ENCODE results near the gene UMODL1. TPM values are rescaled to one million over a fixed set of nuclear protein-coding genes. Genes with fewer than 3 reads are reported as not detected.
A peak's percentile ranks its signal among the peaks of the same experiment; 100 is the strongest.
"Not testable (repeated sequence)": the region's sequence is repeated elsewhere in the genome, so short reads cannot be mapped to it uniquely, and the experiment has no call there.

Gene UMODL1
- total RNA-seq, 1 experiment from 2014 or later, result 2.3 TPM

DNA sequence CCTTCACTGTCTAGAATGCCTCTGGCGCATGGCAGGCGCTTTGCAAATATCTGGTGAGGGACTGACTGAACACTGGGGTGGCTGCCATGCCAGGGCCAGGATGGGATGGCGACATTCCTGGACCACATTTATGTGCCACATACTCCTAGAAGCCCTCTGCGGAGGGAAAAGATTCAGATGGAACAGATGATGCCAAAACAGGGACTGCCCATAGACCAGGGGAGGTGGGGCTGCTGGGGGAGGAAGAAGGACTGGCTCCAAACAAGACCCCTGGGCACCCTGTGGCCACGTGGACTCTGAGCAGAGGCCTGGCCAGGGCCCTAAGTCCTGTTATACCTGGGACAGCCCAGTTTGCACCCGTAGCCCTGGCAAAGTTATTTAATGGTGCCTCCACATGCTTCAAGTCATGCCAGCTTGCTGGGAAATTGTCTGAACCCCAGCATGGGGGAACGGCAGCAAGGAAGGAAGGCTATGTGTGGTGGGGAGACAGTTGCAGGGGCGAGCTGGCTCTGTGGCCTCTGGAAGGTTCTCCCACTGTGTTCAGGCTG, 44.1 kb downstream of the UMODL1 start:
- no peaks in the 10 kb centered on the region for H3K9me2 ChIP-seq (replicated peaks; ENCODE audit: insufficient read depth, low read length)
- DNase-seq, result no peak
- H3K36me3 ChIP-seq (ENCODE audit: insufficient read depth, low read length), result no peaks in the 10 kb centered on the region
- peaks cover 58% of the 10 kb centered on the region for H3K4me1 ChIP-seq (ENCODE audit: low read length)
- H3K79me2 ChIP-seq (ENCODE audit: low read length), result no peaks in the 10 kb centered on the region
- H3K4me3 ChIP-seq (ENCODE audit: low read length), result no peak overlapping the region
- no peaks in the 10 kb centered on the region; the same call in 1 of the 2 replicates for H4K20me1 ChIP-seq (ENCODE audit: insufficient read depth, low read depth, low read length)
- H3K27ac ChIP-seq (ENCODE audit: low read length), result no peak overlapping the region
- no peak overlapping the region for H3K9ac ChIP-seq (ENCODE audit: low read length)
- no peak overlapping the region for H3K4me2 ChIP-seq (ENCODE audit: low read depth, low read length, poor library complexity, severe bottlenecking)
- H3K27me3 ChIP-seq (ENCODE audit: low read length), result no peaks in the 10 kb centered on the region; the same call in 1 of the 2 replicates
- no peaks in the 10 kb centered on the region for H3K9me3 ChIP-seq (ENCODE audit: low read length)
- no peak overlapping the region for H2AFZ ChIP-seq (ENCODE audit: low read length)

DNA sequence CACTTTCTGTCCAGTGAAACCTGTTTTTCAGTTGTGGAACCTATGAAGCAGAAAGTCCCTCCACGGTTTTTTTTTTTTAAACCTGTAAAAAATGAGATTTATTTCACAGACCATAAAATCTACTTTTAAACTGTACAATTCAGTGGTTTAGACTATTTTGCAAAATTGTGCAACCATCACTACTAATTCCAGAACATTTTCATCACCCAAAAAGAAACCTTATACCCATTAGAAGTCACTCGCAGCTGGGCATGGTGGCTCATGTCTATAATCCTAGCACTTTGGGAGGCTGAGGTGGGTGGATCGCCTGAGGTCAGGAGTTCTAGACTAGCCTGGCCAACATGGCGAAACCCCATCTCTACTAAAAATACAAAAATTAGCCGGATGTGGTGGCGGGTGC, 45.4 kb downstream of the UMODL1 start:
- not testable (repeated sequence) for H4K20me1 ChIP-seq (ENCODE audit: insufficient read depth, low read depth, low read length); H3K36me3 ChIP-seq (ENCODE audit: insufficient read depth, low read length); H3K9me2 ChIP-seq (replicated peaks; ENCODE audit: insufficient read depth, low read length); H3K4me3 ChIP-seq (ENCODE audit: low read length); H3K27ac ChIP-seq (ENCODE audit: low read length); H3K9me3 ChIP-seq (ENCODE audit: low read length); H2AFZ ChIP-seq (ENCODE audit: low read length); H3K27me3 ChIP-seq (ENCODE audit: low read length); H3K79me2 ChIP-seq (ENCODE audit: low read length); H3K4me2 ChIP-seq (ENCODE audit: low read depth, low read length, poor library complexity, severe bottlenecking); H3K9ac ChIP-seq (ENCODE audit: low read length); DNase-seq
- H3K4me1 ChIP-seq (ENCODE audit: low read length), result peaks cover 72% of the 10 kb centered on the region

DNA sequence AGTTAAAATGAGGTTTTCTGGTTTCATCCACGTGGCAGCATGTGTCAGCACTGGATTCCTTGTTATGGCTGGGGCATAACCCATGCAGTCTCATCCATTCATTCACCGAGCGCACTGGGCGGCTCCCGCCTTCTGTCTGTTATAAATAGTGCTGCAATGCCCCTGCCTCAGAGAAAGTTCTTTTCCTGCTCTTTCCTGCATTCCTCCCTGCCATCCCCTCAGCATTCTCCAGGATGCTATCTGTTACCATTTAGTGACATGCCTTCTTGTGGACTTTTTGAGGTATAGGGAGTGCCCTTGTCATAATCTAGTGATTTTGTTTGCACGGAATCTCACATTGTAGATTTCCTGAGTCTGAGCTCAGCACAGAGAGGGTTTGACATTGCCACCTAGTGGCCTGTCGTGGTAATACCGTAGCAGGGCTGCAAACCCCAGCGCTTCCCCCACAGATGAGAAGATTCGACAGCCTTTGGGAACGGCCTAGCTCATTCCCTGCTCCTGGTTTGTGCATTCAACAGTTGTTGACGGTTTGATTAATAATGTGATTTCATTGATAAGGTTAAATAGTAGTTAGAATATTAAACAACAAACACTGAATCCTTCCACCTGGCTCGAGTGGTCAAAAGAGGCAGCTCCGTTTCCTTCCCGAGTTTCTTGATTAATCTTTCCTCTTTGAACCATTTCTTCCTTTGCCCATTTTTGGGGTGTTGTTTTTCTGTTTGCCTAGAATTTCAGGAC, 46.3 kb downstream of the UMODL1 start:
- Histone ChIP-seq H3K27ac (ENCODE audit: low read length) (no peak overlapping the region), H3K4me1 (ENCODE audit: low read length) (peaks cover 80% of the 10 kb centered on the region), H3K9ac (ENCODE audit: low read length) (no peak overlapping the region), H3K9me3 (ENCODE audit: low read length) (no peaks in the 10 kb centered on the region), H3K36me3 (ENCODE audit: insufficient read depth, low read length) (no peaks in the 10 kb centered on the region), H3K27me3 (ENCODE audit: low read length) (no peaks in the 10 kb centered on the region; the same call in 1 of the 2 replicates), H3K4me3 (ENCODE audit: low read length) (no peak overlapping the region), H3K4me2 (ENCODE audit: low read depth, low read length, poor library complexity, severe bottlenecking) (peak overlapping the region; percentile 28), H4K20me1 (ENCODE audit: insufficient read depth, low read depth, low read length) (no peaks in the 10 kb centered on the region; the same call in 1 of the 2 replicates), H2AFZ (ENCODE audit: low read length) (no peak overlapping the region), H3K9me2 (replicated peaks; ENCODE audit: insufficient read depth, low read length) (no peaks in the 10 kb centered on the region), H3K79me2 (ENCODE audit: low read length) (no peaks in the 10 kb centered on the region)
- peak; percentile 88 for DNase-seq

DNA sequence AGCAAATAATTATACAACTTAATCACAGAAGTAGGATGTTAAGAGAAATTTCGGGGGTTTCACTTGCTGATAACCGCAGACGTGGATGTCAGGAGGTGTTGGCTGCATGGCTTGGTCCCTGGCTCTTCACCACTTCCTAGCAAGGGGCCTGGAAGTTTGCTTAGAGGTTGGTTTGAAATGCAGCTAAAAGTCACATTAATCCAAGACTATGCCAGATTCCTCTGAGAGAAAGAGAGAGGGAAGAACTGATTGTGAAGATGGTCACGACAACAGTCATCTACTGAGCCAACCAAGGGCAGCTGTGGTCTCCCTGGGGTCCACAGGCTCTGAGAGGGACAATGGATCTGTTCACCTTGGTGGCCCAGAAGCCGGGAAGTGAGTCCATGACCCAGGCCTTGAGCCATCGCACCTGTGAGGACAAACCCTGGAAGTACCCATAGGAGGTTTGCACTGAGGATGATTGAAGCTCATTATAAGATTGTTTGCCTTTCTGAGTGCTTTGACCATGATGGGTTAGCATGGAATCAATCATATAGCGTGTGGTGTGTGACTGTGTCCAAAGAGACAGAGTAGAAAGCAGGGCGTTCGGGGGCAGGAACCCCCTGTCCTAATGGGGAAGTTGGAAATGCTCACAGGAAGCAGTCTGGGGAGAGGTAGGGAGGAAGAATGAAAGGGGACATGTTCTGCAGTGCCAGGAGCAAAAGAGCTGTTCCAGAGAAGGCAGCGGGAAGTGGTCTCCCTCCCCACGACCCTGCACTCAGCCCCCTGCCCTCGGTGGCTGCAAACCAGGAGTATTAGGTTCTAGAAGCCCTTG, 47.1 kb downstream of the UMODL1 start:
- Histone ChIP-seq H3K36me3 (ENCODE audit: insufficient read depth, low read length) (no peaks in the 10 kb centered on the region), H3K79me2 (ENCODE audit: low read length) (no peaks in the 10 kb centered on the region), H2AFZ (ENCODE audit: low read length) (peak overlapping the region; percentile 27; the same call in 1 of the 2 replicates), H3K9me2 (replicated peaks; ENCODE audit: insufficient read depth, low read length) (no peaks in the 10 kb centered on the region), H3K4me3 (ENCODE audit: low read length) (no peak overlapping the region), H3K4me2 (ENCODE audit: low read depth, low read length, poor library complexity, severe bottlenecking) (peak overlapping the region; percentile 74), H3K27ac (ENCODE audit: low read length) (no peak overlapping the region), H3K4me1 (ENCODE audit: low read length) (peaks cover 78% of the 10 kb centered on the region), H4K20me1 (ENCODE audit: insufficient read depth, low read depth, low read length) (no peaks in the 10 kb centered on the region; the same call in 1 of the 2 replicates), H3K9ac (ENCODE audit: low read length) (peak overlapping the region; percentile 19; the same call in 1 of the 2 replicates), H3K9me3 (ENCODE audit: low read length) (no peaks in the 10 kb centered on the region), H3K27me3 (ENCODE audit: low read length) (no peaks in the 10 kb centered on the region)
- no peak for DNase-seq

DNA sequence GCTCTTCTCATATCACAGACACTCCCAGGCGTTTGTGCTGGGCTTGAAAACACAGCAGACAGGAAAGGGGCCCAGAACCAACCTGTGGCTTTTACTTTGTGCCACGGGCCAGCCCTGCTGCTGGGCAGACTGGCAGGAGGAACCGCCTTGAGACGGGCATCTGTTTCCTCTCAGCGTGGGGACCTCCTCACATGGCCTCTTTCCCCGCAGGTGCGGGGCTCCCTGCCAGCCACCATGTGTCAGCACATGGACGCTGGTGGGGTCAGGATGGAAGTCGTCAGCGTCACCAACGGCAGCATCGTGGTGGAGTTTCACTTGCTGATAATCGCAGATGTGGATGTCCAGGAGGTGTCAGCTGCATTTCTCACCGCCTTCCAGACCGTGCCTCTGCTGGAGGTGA, 47.8 kb downstream of the UMODL1 start:
- no peaks in the 10 kb centered on the region for H3K9me3 ChIP-seq (ENCODE audit: low read length)
- DNase-seq, result peak; percentile 47
- peaks cover 71% of the 10 kb centered on the region for H3K4me1 ChIP-seq (ENCODE audit: low read length)
- peak overlapping the region; percentile 19; the same call in 1 of the 2 replicates for H3K9ac ChIP-seq (ENCODE audit: low read length)
- H3K27ac ChIP-seq (ENCODE audit: low read length), result no peak overlapping the region
- H3K36me3 ChIP-seq (ENCODE audit: insufficient read depth, low read length), result no peaks in the 10 kb centered on the region
- H4K20me1 ChIP-seq (ENCODE audit: insufficient read depth, low read depth, low read length), result no peaks in the 10 kb centered on the region; the same call in 1 of the 2 replicates
- H3K4me2 ChIP-seq (ENCODE audit: low read depth, low read length, poor library complexity, severe bottlenecking), result peak overlapping the region; percentile 74
- H2AFZ ChIP-seq (ENCODE audit: low read length), result peak overlapping the region; percentile 27; the same call in 1 of the 2 replicates
- H3K9me2 ChIP-seq (replicated peaks; ENCODE audit: insufficient read depth, low read length), result no peaks in the 10 kb centered on the region
- H3K27me3 ChIP-seq (ENCODE audit: low read length), result no peaks in the 10 kb centered on the region
- peak overlapping the region; percentile 37; the same call in 1 of the 2 replicates for H3K4me3 ChIP-seq (ENCODE audit: low read length)
- no peaks in the 10 kb centered on the region for H3K79me2 ChIP-seq (ENCODE audit: low read length)

DNA sequence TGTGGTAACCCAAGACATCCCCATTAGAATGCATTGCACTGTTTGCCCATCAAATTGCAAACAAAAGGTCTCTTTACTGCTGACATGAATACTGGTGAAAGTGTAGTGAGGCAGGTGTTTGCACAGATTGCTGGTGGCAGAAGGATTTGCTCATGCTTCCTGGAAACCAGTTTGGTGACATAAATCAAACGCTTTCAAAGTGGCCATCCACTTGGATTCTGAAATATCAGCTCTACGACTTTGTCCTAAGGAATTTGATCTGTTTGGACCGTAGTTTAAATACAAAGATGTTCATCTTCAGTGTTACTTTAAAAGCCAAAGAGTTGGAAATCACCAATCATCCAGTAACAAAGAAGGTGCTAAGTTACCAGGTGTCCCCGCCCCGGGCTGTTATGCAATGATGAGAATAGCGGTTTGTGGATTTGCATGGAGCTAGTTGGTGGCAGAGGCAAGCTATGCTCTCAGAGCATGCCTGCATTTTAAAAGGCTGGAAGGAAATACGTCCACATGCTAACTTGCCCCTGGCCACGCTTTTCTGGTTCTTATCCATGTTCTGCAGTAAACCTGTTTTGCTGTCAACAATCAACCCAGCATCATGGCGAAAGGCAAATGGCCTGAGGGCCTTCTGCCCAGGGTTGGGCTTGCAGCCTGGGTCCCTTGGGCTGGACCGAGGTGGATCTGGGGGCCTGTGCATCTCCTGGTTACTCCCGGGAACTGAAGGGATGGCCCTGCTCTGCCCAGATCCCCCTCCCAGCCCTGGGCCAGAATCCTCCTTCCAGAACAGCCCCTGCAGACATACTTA, 49.2 kb downstream of the UMODL1 start:
- Histone ChIP-seq H3K36me3 (ENCODE audit: insufficient read depth, low read length) (no peaks in the 10 kb centered on the region), H2AFZ (ENCODE audit: low read length) (peak overlapping the region; percentile 40; the same call in 1 of the 2 replicates), H3K4me2 (ENCODE audit: low read depth, low read length, poor library complexity, severe bottlenecking) (peak overlapping the region; percentile 74), H3K4me3 (ENCODE audit: low read length) (peak overlapping the region; percentile 56), H3K9ac (ENCODE audit: low read length) (peak overlapping the region; percentile 61), H4K20me1 (ENCODE audit: insufficient read depth, low read depth, low read length) (no peaks in the 10 kb centered on the region; the same call in 1 of the 2 replicates), H3K9me3 (ENCODE audit: low read length) (no peaks in the 10 kb centered on the region), H3K9me2 (replicated peaks; ENCODE audit: insufficient read depth, low read length) (no peaks in the 10 kb centered on the region), H3K27me3 (ENCODE audit: low read length) (no peaks in the 10 kb centered on the region), H3K79me2 (ENCODE audit: low read length) (no peaks in the 10 kb centered on the region), H3K27ac (ENCODE audit: low read length) (peak overlapping the region; percentile 84), H3K4me1 (ENCODE audit: low read length) (peaks cover 69% of the 10 kb centered on the region)
- DNase-seq, result peak; percentile 91

DNA sequence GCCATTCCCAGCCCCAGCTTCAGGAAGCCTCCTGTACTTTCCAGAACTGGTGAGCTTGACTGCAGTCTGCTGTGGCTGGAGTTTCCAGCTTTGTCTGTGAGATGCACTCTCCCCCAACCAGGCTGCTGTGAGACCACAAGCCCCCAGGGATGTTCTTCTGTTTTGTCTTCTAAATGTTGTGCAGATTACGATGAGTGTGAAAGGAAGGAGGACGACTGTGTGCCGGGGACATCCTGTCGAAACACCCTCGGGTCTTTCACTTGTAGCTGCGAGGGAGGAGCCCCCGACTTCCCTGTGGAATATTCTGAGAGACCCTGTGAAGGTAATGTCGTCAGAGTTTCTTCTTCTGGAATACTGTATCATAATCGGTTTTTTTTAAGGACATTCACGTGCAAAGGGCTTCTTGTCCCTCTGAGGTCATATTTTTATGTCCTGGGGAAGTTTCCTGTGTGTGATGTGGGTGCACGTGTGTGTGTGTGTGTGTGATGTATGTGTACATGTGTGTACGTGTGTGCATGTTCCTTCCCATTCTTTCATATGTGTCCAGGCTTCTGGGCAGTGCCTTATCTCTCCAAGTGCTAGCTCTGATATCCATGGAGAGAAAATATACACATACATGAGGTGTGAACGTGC, 49.9 kb downstream of the UMODL1 start:
- Histone ChIP-seq H3K27me3 (ENCODE audit: low read length) (no peaks in the 10 kb centered on the region), H3K4me1 (ENCODE audit: low read length) (peaks cover 73% of the 10 kb centered on the region), H3K79me2 (ENCODE audit: low read length) (no peaks in the 10 kb centered on the region), H3K4me3 (ENCODE audit: low read length) (peak overlapping the region; percentile 56), H3K4me2 (ENCODE audit: low read depth, low read length, poor library complexity, severe bottlenecking) (peak overlapping the region; percentile 74), H2AFZ (ENCODE audit: low read length) (peak overlapping the region; percentile 40; the same call in 1 of the 2 replicates), H3K36me3 (ENCODE audit: insufficient read depth, low read length) (no peaks in the 10 kb centered on the region), H3K9me3 (ENCODE audit: low read length) (no peaks in the 10 kb centered on the region), H3K9ac (ENCODE audit: low read length) (peak overlapping the region; percentile 61), H4K20me1 (ENCODE audit: insufficient read depth, low read depth, low read length) (no peaks in the 10 kb centered on the region; the same call in 1 of the 2 replicates), H3K27ac (ENCODE audit: low read length) (peak overlapping the region; percentile 84), H3K9me2 (replicated peaks; ENCODE audit: insufficient read depth, low read length) (no peaks in the 10 kb centered on the region)
- peak; percentile 81 for DNase-seq
